ENCODE measurements around the gene TRIM44.
"Not testable (repeated sequence)": the region's sequence is repeated elsewhere in the genome, so short reads cannot be mapped to it uniquely, and the experiment has no call there.

TRIM44 gene

DNA sequence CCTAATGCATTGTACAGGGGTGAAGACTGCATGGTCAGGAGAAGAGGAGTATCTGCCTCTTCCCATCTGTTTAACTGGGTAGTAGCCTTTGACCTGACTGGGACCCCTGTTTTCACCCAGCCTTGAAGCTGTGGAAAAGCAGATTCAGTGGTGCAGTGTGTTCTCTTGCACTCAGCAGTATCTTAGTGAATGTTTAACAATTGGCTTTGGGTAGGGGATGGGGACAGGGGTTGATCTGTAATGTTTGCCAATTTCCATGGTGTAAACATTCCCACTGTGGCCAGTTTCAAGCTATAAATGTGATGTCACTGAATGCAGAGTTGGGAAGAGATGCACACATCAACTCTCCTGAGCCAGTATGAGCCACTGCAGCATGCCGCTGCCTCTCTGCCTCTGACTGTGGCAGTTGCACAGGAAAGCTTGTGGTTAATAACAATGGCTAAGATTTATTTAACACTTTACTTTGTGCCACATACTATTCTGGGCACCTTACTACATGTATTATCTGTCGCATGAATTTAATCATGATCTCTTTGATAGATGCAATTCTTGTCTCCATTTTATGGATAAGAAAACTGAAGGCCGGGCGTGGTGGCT, 28.6 kb upstream of the TRIM44 start:
- DNase-seq, result no peak

DNA sequence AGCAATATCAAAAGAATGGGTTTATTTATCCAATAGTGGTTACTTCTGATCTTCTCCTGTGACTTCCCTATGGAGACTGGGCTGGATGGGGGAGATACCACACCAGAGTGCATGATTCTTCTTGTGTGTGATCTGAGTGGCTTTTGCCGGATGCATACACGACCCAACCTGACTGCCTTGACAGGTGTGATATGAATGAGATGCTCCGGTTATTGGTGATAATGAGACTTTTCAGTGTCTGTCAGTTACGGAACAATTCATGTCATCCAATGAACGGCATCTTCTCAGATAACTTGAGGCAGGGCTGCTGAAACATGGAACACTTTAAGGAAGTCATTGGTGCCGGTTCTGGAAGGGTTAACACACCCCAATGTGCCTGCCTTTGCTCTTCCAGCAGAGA, 26.6 kb upstream of the TRIM44 start:
- no peak for DNase-seq

DNA sequence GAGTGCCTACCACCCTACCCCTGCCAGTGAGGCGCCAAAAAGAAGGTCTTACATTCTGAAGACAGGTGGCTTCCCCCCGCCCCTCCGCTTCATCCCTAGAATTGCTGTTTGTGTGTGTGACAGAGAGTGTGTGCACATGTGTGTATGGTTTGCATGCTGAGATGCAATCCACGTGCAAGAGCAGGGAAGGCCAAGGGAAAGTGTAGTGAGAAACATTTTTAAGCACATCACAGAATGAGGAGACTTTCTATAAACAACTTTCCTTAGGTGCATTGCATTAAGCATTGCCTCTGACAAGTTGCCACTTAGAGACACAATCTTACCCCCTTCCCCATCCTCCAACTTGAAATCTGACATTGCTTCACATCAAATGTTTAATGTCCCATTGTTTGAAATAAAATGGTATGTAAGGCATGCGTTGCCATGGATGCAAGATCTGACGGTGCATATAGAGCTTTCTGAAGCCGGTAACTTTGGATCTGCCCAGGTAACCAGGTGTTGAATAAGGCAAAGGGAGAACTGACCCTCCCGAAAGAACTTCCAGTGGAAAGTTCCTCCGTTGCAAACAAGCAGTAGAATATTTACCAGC, 22.9 kb upstream of the TRIM44 start:
- DNase-seq, result no peak

DNA sequence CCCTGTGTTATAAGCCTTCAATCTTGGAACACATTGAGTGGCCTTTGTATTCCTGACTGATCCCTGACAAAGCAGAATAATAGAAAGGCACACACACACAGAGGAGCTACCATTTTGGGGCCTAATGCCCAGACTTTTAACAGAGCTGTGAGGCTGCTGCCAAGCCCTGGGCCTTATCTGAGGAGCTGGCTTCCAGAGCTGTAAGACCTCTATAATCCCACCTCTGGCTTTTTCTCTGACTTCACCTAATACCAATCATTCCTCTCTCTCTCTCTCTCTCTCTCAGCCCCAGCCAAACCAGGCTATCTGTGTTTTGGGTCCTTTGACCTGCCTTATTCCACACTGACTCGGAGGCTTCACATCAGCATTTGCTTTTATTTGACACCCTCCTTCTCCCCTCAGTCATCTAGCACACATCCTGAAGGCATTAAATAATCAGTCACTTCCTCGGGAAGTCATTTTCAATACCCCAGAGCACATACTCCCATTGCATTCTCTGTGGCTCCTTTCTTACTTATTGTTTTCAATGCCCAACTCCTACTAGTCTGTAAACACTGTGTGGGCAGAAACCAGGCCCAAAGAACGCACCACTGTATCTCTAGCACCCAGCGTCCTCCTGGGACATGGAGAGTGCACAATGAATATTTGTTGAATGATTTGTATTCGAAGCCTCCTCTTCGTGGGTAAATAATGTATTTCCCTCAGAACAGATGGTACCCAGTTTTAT, 21.2 kb upstream of the TRIM44 start:
- no peak for DNase-seq

DNA sequence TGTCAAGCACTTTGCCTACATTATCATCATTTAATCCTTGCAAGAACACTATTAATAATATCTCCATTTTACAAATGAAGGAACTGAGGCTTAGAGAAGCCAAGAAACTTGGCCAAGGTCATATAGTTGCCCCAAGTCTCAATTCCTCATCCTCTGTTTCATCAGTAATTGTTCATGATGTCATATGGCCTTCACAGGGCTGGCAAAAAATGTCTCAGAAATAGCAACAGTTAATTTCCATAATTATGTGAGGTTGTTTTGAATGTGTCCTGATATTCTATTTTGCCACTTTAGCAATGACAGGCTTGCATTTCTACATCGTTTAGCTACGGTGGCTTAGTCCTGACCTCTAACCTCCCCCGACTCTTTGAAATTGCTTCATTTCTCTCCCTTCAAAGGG, 20.6 kb upstream of the TRIM44 start:
- no peak for DNase-seq

DNA sequence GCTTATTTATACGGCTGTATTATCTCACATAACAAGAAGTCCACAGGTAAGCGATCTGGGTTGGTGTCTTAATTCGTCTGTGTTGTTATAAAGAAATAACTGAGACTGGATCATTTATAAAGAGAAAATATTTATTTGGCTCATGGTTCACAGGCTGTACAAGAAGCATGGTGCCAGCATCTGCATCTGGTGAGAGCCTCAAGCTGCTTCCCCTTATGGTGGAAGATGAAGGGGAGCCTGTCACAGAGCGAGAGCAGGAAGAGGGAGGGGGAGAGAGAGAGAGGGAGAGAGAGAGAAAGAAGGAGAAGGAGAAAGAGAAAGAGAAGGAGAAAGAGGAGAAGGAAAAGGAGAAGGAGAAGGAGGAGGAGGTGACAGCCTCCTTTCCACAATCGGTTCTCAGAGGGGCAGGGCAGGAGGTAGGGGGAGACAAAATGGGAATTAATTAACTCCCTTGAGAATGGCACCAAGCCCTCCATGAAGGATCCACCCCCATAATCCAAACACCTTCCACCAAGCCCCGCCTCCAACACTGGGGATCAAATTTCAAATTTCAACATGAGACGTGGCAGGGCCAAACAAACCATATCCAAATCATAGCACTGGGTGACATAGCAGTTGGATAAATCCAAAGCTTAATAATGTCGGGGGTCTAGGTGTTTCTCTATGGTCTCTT, 15.0 kb upstream of the TRIM44 start:
- no peak for DNase-seq

DNA sequence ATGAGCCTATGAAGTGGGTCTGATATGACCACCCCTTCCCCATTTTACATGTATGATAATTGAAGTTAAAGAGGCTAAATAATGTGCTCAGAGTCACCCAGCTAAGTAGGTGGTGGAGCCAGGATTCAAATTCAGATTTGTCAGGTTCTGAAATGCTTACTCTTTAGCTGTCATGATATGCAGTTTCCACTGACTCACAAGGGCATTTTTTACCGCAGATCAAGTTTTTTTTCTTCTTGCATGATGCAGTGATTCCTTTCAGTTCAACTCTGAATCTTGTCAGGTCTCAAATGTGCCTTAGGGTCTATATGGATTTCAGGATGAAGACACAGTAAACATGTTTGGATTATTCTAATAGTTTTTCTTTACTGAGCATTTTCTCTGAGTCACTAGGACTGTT, 12.6 kb upstream of the TRIM44 start:
- no peak for DNase-seq

DNA sequence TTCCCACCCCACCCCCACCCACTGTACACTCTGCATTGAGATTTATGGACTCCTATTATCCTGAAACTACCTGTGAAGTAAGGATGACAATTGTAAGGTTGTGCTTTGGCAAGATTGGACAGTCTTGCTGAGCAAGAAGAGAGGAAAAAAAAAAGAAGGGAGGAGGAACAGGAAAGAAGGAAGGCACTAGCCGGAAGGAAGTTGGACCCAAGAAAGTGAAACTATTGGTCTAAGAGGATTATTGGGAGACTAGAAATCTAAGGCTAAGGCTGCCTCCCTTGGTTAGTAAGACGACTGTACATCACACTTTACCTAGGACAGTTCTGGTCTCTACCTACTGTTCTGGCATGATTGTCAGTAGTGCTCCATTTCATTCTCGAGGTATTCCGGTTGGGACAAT, 12.1 kb upstream of the TRIM44 start:
- no peak for DNase-seq

DNA sequence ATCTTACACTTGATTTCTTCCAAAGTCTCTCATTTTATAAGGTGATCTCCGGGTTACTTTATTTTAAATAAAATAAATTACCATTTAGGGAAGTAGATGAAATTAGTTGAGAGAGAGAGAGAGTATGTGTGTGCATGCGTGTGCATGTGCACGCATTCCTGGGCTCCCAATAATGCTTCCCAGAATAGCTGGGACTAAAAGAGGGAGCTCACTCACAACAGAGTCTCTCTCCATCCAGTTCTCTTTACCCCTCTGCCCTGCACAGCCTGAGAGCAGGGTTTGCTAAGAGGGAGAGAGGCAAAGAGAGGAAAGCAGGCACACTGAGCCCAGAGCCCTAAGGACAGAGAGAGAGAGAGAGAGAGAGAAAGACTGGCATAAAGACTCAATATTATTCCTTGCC, 11.3 kb upstream of the TRIM44 start:
- DNase-seq, result no peak

DNA sequence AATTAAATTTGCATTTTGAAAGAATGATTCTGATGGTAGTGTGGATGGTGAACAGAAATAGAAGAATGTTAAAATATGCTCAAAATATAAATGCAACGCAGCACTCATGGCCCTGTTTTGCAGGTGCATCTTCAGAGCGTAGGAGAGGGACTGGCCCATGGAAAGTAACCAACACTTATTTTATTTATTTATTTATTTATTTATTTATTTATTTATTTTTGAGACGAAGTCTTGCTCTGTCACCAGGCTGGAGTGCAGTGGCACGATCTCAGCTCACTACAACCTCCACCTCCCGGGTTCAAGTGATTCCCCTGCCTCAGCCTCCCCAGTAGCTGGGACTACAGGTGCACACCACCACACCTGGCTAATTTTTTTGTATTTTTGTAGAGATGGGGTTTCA, 9.8 kb upstream of the TRIM44 start:
- not testable (repeated sequence) for DNase-seq

DNA sequence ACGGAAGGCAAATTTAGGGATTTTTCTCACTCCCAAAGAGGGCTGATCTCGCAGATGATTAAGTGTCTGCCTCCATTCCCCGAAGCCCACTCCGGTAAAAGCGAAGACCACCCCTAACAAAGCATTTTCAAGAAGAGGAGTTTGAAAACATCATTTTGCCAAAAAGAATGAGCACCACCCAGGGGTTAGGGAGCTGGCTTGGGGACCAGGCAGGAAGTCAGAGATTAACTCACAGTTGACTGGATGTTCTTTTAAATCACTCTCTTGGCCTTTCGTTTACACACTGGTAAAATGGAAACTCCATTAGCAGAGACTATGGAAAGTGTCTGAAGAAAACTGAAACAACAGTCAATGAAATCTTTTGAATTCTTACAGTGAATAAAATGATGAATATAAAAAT, 7.9 kb upstream of the TRIM44 start:
- DNase-seq, result no peak

DNA sequence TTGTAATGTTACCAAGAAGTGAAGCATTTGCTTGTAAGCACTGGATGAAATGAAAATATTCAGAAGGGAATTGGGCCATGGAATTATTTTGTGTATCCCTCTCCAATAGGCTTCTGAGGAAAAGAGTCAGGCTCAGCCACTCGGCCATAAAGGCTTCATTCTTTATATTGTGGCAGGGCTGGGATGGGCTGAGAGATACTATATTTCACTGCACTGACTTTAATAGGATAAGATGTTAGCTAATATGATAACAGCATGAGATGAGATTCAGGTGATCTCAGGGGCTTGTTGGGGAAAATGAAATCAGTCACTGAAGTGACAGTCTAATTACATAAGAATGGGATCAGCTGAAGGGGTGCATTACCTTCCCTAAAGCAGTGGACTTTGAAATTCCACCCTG, 7.3 kb upstream of the TRIM44 start:
- DNase-seq, result no peak

DNA sequence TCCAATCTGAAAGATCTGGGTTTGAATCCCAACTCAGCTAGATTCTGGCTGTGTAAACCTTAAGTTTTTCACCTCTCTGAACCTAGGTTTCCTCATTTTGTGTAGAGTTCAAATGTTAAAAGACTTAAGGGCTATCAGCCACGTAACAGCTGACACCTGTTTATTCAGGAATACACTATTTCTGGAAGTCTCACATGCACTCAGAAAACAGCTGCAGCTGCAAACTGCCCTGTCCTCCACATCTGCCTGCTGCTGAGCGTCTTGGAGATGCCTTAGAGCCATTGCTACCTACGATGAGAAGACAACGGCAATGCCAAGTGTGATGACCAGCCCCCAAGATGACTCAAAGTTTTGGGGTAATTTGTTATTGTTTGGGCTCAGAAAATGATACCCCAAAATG, 6.7 kb upstream of the TRIM44 start:
- DNase-seq, result no peak

DNA sequence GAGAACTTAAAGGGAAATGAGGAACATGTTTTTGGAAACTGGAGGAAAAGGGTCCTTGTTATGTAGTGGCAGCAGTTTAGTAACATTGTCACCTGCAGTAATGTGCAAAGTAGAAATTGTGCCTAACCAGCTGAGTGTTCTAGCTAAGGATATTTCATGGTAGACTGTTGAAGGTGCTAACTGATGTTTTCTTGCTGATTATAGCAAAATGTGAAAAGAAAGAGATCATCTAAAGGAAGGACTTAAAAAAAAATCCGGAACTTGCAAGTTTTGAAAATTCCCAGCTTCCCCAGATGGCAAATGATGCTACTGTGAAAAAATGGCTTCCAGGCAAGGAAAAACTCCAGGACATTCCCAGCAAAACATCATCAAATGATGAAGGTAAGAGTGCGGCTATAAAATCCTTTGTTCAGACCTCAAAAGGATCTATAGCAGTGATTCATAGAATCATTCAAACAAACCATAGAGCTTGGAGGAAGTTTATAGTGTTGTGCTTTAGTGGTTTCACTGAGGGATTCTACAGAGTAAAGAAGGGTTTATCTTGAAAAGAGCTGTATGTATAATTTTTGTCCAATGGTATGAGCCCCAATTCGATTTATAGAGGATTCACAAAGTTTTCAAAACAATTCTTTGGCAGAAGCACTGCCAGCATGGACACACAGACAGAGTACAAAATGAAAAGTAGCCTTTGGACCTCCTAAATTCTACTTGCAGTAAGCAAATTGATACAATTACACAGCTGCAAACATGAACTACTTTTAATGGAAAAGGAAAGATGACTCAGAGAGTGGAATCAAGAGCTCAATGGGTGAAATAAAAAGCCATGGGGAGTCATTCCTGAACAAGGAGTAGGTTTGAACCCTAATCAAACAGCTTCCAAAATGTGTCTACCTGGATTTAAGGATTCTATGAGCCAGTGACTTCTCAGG, 4.3 kb upstream of the TRIM44 start:
- DNase-seq, result no peak

DNA sequence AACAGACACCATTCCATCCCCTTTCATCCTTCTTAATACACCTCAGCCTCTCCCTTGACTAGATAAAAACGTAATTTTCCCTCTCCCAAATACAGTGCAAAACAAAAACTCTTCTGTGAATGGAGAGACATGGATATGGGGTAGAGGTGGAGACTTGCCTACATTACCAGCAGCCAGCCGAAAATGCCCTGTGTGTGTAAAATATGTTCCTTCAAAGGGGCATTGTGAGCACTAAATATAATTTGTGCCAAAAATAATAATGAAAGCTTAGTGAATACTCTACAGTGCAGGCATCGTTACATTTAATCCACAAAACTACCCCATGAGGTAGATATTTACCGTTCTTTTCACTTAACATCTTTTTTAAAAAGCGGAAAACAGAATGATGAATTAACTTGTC, 1.0 kb upstream of the TRIM44 start:
- no peak for DNase-seq

DNA sequence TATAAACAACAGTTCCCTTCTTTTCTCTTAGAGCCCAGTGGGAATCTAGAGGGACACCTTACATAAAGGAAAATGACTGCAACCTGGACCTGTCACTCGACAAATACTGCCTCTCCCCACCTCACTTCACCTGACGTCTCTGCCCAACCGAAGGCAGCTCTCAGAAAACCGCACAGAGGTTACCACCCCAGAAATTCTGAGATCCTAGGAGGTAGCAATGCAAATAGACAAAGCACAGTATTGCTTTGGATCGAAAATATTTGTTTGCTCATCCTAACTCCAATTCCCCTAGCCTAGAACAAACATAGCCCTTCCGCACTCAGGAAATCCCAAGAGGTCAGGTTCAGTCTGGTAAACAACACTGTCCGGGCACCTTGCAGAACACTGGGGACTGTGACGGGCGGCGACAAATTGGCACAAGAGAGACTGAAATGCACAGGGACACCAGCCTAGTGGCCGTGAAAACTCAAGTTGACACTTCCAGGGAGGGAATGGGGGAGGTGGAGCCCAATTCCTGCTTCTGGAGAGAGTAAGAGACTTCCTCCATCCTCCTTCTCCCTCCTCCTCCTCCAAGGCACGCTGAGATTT, 420 bp upstream of the TRIM44 start:
- DNase-seq, result peak in 3 of 5 experiments; percentile 9 to 51 (median 24)

DNA sequence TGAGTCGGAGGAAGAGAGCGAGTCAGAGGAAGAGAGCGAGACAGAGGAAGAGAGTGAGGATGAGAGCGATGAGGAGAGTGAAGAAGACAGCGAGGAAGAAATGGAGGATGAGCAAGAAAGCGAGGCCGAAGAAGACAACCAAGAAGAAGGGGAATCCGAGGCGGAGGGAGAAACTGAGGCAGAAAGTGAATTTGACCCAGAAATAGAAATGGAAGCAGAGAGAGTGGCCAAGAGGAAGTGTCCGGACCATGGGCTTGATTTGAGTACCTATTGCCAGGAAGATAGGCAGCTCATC, 780 bp downstream of the TRIM44 start:
- no peak for DNase-seq

DNA sequence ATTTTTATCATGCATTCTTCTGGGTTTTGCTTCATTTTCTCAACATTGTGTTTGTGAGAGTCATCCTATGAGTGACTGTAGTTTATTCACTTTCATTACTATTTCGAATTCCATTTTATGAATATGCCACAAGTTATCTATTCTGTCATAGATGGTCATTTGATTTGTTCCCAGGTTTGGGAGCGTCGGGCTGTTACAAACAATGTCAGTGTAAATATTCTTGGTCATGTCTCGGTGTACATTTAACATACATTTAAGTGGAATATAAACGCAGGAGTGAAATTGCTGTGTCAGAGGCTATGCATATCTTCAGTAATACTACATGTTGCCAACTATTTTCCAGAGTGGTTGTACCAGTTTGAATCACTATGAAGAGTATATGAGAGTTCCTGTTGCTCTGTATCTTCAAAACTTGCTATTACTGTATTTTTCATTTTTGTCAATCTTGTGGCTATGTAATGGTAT, 2.4 kb downstream of the TRIM44 start:
- peak in 1 of 5 experiments; percentile 9 for DNase-seq

DNA sequence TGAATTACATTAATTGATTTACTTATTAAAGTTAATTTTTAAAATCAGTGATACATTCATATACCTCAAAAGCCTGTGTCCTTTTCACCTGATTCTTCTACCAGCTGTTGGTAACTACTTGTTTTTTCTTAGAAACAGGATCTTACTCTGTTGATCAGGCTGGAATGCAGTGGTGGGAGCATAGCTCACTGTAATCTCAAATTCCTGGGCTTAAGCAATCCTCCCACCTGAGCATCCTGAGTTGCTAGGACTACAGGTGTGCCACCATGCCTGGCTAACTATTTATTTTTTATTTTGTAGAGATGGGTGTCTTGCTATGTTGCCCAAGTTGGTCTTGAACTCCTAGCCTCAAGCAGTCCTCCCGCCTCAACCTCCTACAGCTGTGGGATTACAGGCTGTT, 4.7 kb downstream of the TRIM44 start:
- DNase-seq, result no peak

DNA sequence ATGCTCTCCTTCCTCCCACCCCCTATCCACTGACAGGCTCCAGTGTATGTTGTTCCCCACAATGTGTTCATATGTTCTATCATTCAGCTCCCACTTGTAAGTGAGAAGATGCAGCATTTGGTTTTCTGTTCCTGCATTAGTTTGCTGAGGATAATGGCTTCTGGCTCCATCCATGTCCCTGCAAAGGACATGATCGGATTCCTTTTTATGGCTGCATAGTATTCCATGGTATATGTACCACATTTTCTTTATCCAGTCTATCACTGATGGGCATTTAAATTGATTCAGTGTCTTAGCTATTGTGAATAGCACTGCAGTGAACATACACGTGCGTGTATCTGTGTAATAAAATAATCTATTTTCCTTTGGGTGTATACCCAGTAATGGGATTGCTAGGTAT, 5.8 kb downstream of the TRIM44 start:
- not testable (repeated sequence) for DNase-seq

DNA sequence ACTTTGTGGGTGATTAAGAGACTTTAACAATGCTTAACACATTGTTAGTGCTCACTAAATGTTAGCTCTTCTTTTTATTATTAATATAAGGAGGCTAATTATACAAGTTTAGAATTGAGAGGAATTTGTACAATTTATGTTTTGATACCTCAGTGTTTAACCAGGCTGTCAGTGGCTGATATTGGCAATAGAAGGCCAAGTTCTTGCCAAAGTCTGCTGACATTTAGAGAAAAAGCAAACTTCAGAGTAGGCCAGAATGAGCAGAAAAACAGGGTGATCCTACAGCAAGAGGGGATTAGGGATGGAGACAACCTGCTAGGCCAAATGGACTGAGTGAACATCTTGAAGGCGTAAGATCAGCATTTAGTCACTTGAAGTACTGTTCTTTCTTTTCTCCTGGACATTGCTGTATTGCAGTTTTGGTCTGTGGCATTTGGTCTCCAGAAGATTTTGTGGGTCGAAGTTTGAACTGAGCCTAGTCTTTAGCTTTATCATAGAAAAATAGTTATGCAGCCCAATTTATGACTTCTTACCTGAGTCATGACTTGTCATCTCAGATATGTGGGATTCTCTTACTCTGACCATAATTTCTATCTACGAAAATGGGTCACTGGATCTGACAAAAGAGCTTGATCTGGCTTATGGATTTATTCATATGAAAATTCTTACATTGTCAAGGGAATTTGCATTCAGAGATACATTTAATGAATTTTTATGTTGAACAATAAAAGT, 9.0 kb downstream of the TRIM44 start:
- no peak for DNase-seq

DNA sequence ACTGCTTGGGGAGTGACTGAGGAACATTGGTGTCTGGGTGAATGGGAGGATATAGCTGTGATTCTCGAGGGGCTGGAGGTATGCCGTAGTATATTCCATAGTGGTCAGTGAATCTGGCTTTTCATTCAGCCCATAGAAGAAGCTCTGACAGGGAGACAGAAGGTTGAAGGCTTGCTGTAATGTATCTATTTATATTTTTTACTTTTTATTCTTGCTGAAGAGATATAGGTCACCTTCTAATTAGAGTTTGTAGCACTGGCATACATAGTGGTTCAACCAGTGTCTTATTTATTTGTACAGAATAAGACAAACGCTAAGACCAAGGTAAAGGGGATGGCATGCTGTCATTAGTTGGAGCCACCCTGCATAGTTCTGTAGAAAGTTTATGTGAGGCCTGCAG, 10.0 kb downstream of the TRIM44 start:
- no peak for DNase-seq
